HCT116 (cell line): ENCODE results near the gene SLC25A30. TPM values are rescaled to one million over a fixed set of nuclear protein-coding genes. Genes with fewer than 3 reads are reported as not detected.

Source experiments
- ATAC-seq: fragments of 200-7000 bp; cut with Tn5 transposase; 2 replicates; pipeline ENCODE4 v1.9.1; 2020; ENCODE audit warnings: mild to moderate bottlenecking, moderate library complexity
- BruUV-seq: library from RNA; stranded (reverse); fragments of 400-500 nt; replicated peaks from 2 replicates; lab custom pipeline; 2021; lab: Mats Ljungman, UMichigan
- CTCF ChIA-PET: fragments of 300-600 bp; sonication (Branson Sonifier 250); formaldehyde crosslinking; loops from one replicate; lab custom pipeline; 2021; ENCODE audit warnings: antibody characterized with exemption; lab: Charles Lee
- POLR2A ChIA-PET: fragments of 300-600, 350-600 bp; sonication (Branson Sonifier 250); formaldehyde crosslinking; loops from one replicate; lab custom pipeline; 2021; ENCODE audit warnings: antibody characterized with exemption; lab: Charles Lee
- RAD21 ChIA-PET, 2 experiments: fragments of 300-600 bp; sonication (Branson Sonifier 250); formaldehyde crosslinking; loops; one replicate each; lab custom pipeline; 2023; ENCODE audit warnings: low total read pairs in 2 of 2; ENCODE audit not compliant: uncharacterized antibody in 2 of 2, unreplicated experiment in 2 of 2, low non-redundant PET in 1 of 2; lab: Charles Lee
- DNase-seq: peaks from one replicate; pipeline ENCODE4 v3.0.0-alpha.2; 2010; ENCODE audit warnings: low read depth, low spot score
- H2AFZ ChIP-seq: fragments of 200-600 bp; shearing (Covaris generic), sonication (generic); 2 replicates; pipeline ENCODE4 v1.6.1; 2017; ENCODE audit warnings: low read depth, mixed run types, mixed read lengths, antibody characterized with exemption, low read length; ENCODE audit not compliant: poor library complexity, severe bottlenecking
- H3K27ac ChIP-seq: 2 replicates; pipeline ENCODE4 v1.5.1; 2012; ENCODE audit warnings: low read depth, low read length
- H3K27me3 ChIP-seq: fragments of 200-600 bp; sonication (generic); 2 replicates; pipeline ENCODE4 v1.6.1; 2016; ENCODE audit warnings: mixed run types, low read length, mixed read lengths; ENCODE audit not compliant: insufficient read depth
- H3K36me3 ChIP-seq, 2 experiments: fragments of 200-500 bp in 1 of 2; fragments of 200-600 bp in 1 of 2; sonication (Bioruptor generic) in 1 of 2; sonication (generic) in 1 of 2; 2 replicates each; pipeline versions ENCODE4 v1.5.1 to v1.6.1; 2014 to 2016; ENCODE audit warnings: low read length in 2 of 2, inconsistent platforms in 1 of 2, mixed read lengths in 1 of 2, mixed run types in 1 of 2; ENCODE audit not compliant: insufficient read depth in 2 of 2, control insufficient read depth in 1 of 2
- H3K4me1 ChIP-seq, 2 experiments: fragments of 200-600 bp in 1 of 2; sonication (generic) in 1 of 2; 2 replicates each; pipeline versions ENCODE4 v1.5.1 to v1.6.1; 2012 to 2017; ENCODE audit warnings: low read length in 2 of 2, inconsistent platforms in 1 of 2, mild to moderate bottlenecking in 1 of 2, mixed read lengths in 1 of 2, mixed run types in 1 of 2, moderate library complexity in 1 of 2; ENCODE audit not compliant: insufficient read depth in 2 of 2, control insufficient read depth in 1 of 2
- H3K4me2 ChIP-seq: fragments of 200-600 bp; sonication (generic); 2 replicates; pipeline ENCODE4 v1.6.1; 2017; ENCODE audit warnings: mixed run types, low read length, mixed read lengths
- H3K4me3 ChIP-seq, 2 experiments: fragments of 200-600 bp in 1 of 2; sonication (generic) in 1 of 2; replicated peaks in 1 of 2; 2 replicates each; pipeline ENCODE4 v1.5.1; 2011 to 2016; ENCODE audit warnings: low read length in 2 of 2, control low read depth in 1 of 2, low read depth in 1 of 2, mild to moderate bottlenecking in 1 of 2, mixed read lengths in 1 of 2, mixed run types in 1 of 2
- H3K79me2 ChIP-seq: fragments of 200-600 bp; sonication (generic); 2 replicates; pipeline ENCODE4 v1.6.1; 2017; ENCODE audit warnings: mild to moderate bottlenecking, mixed run types, low read length, moderate library complexity, mixed read lengths; ENCODE audit not compliant: insufficient read depth
- H3K9ac ChIP-seq: fragments of 200-600 bp; sonication (generic); 2 replicates; pipeline ENCODE4 v1.6.1; 2016; ENCODE audit warnings: low read length, mixed read lengths
- H3K9me2 ChIP-seq: fragments of 200-600 bp; sonication (generic), shearing (Covaris generic); 2 replicates; pipeline ENCODE4 v1.6.1; 2017; ENCODE audit warnings: mixed run types, mild to moderate bottlenecking, moderate library complexity; ENCODE audit not compliant: insufficient read depth
- H3K9me3 ChIP-seq, 2 experiments: fragments of 200-500 bp in 1 of 2; fragments of 200-600 bp in 1 of 2; sonication (Bioruptor generic) in 1 of 2; sonication (generic) in 1 of 2; 2 replicates each; pipeline ENCODE4 v1.6.1; 2014 to 2017; ENCODE audit warnings: low read length in 2 of 2, mixed read lengths in 2 of 2, inconsistent platforms in 1 of 2, low read depth in 1 of 2, mild to moderate bottlenecking in 1 of 2, mixed run types in 1 of 2, moderate library complexity in 1 of 2; ENCODE audit not compliant: control insufficient read depth in 1 of 2, insufficient read depth in 1 of 2
- H4K20me1 ChIP-seq: fragments of 200-600 bp; sonication (generic), shearing (Covaris generic); 2 replicates; pipeline ENCODE4 v1.6.1; 2017; ENCODE audit warnings: mixed run types, mild to moderate bottlenecking, moderate library complexity; ENCODE audit not compliant: insufficient read depth
- EZH2 ChIP-seq: fragments of 200-600 bp; sonication (generic); IDR thresholded peaks from 2 replicates; pipeline ENCODE4 v1.6.1; 2017; ENCODE audit warnings: antibody characterized with exemption, mixed run types
- FOSL1 ChIP-seq: IDR thresholded peaks from 2 replicates; pipeline ENCODE4 v1.6.1; 2012; ENCODE audit warnings: low read depth
- POLR2AphosphoS5 ChIP-seq: IDR thresholded peaks from 2 replicates; pipeline ENCODE4 v1.6.1; 2011; ENCODE audit warnings: mild to moderate bottlenecking, low read depth, low read length, moderate library complexity
- REST ChIP-seq: IDR thresholded peaks from 2 replicates; pipeline ENCODE4 v1.6.1; 2012; ENCODE audit warnings: low read depth
- ZBTB33 ChIP-seq: IDR thresholded peaks from 2 replicates; pipeline ENCODE4 v1.6.1; 2011; ENCODE audit warnings: mild to moderate bottlenecking, low read length, moderate library complexity; ENCODE audit not compliant: insufficient replicate concordance; ENCODE audit errors: extremely low read depth
- ZFX ChIP-seq: fragments of 450-650 bp; IDR thresholded peaks from 2 replicates; pipeline ENCODE4 v1.6.1; 2017
- intact Hi-C: fragments of 100-400 bp; cut with micrococcal nuclease; formaldehyde crosslinking; loops from 2 replicates; pipeline ENCODE4 v1.10.0; 2022
- total RNA-seq: library from RNA; stranded (reverse); gene quantifications from one replicate; pipeline ENCODE4 v1.2.1, GENCODE V29; 2021; ENCODE audit not compliant: unreplicated experiment

SLC25A30 gene
- total RNA-seq, 1 experiment from 2014 or later: 29.2 TPM

DNA sequence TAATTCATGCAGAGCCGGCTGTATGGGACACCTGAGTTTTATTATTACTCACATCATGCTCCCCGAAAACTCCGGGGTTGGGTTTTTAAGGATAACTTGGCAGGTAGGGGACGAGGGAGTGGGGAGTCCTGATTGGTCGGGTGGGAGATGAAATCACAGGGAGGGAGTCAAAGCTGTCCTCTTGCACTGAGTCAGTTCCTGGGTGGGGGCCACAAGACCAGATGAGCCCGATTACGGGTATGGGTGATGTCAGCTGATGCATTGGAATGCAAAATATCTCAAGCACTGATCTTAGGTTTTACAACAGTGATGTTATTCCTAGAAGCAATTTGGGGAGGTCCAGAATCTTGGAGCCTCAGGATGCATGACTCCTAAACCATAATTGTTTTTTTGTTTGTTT lies 28.0 kb upstream of the SLC25A30 start (continued):
- no peak for TF ChIP-seq POLR2AphosphoS5
- TF ChIP-seq EZH2: no peak

DNA sequence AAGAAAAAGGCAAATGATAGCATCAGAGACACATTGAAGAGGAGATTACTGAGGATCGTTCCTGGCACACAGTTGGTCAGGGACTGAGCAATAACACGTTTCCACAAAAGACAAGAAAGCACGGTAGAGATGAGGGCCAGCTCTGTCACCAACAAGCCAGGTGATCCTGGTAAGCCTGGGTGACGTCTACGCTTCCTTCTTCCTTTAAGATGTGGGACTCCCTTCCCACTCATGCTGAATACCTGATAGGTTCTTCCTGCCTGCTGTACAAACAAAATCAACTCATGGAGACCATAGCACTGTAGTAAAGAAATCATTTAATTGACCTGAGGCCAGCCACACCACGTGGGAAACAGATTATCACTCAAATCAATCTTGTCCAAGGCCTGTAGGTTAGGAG lies 26.9 kb upstream of the SLC25A30 start:
- no peaks in the 10 kb centered on the region for H4K20me1 ChIP-seq
- TF ChIP-seq POLR2AphosphoS5: no peak
- no peak for TF ChIP-seq REST
- TF ChIP-seq ZBTB33: no peak
- no peak for TF ChIP-seq ZFX
- no peak for TF ChIP-seq FOSL1
- intact Hi-C loops: no loop called here
- ATAC-seq: no peak
- H3K79me2 ChIP-seq: no peaks in the 10 kb centered on the region
- H3K9me2 ChIP-seq: no peaks in the 10 kb centered on the region
- H3K4me3 ChIP-seq: no peak overlapping the region
- DNase-seq: no peak
- BruUV-seq: no TSS peak
- peaks cover 0 to 9% of the 10 kb centered on the region in 2 experiments; a peak in 2 of 4 replicates for H3K4me1 ChIP-seq
- CTCF ChIA-PET: no interaction called here
- H3K27me3 ChIP-seq: no peaks in the 10 kb centered on the region; the same call in 1 of the 2 replicates
- H3K27ac ChIP-seq: no peak overlapping the region
- H3K9me3 ChIP-seq: no peaks in the 10 kb centered on the region
- H3K4me2 ChIP-seq: no peak overlapping the region
- no peaks in the 10 kb centered on the region for H3K36me3 ChIP-seq
- POLR2A ChIA-PET: no interaction called here
- RAD21 ChIA-PET: no interaction called here
- H3K9ac ChIP-seq: no peak overlapping the region
- H2AFZ ChIP-seq: no peak overlapping the region
